ENCODE results near the gene SLC41A3.
"Not testable (repeated sequence)": the region's sequence is repeated elsewhere in the genome, so short reads cannot be mapped to it uniquely, and the experiment has no call there.

SLC41A3 gene

DNA sequence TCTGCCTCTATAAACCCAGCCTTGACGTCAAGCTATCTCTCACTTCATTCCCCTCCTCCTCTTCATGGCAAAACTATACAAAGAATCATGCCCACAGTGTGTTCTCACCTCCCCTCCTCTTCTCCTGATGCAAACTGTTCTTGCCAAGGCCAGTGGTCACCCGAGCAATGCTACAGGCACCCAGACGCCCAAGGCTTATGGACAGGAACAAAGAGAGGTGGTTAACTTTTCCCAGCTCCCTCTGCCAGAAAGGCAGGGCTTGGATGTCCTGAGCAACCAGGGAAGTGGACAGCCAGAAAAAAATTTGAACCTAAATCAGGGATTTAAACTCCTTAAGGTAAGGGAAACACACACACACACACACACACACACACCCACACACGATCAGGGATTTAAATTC lies 5.1 kb downstream of the SLC41A3 start:
- Mint-ChIP-seq H3K4me1 (ENCODE audit: low read depth in 2 of 2) (peaks cover 5 to 7% of the 10 kb centered on the region in 2 donors), H3K4me3 (no peak overlapping the region), H3K36me3 (ENCODE audit: insufficient read depth) (no peaks in the 10 kb centered on the region), H3K9me3 (no peaks in the 10 kb centered on the region), H3K27me3 (no peaks in the 10 kb centered on the region), H3K27ac (no peak overlapping the region)
- ATAC-seq (replicated peaks) = no peak
- no peak for DNase-seq

- Mint-ChIP-seq H3K36me3 (ENCODE audit: insufficient read depth) (no peaks in the 10 kb centered on the region), H3K27me3 (no peaks in the 10 kb centered on the region), H3K9me3 (no peaks in the 10 kb centered on the region), H3K27ac (no peak overlapping the region), H3K4me3 (no peak overlapping the region), H3K4me1 (ENCODE audit: low read depth in 2 of 2) (no peaks in the 10 kb centered on the region)
- no peak for ATAC-seq (replicated peaks)
- no peak for DNase-seq
Observed at GRCh38 chr3:126077754-126078153, 6.2 kb downstream of the SLC41A3 start.

- no peaks in the 10 kb centered on the region for H3K4me1 Mint-ChIP-seq (ENCODE audit: low read depth in 2 of 2)
- H3K4me3 Mint-ChIP-seq = no peak overlapping the region
- H3K27ac Mint-ChIP-seq = no peak overlapping the region
- ATAC-seq (replicated peaks) = no peak
- H3K36me3 Mint-ChIP-seq (ENCODE audit: insufficient read depth) = no peaks in the 10 kb centered on the region
- no peak for DNase-seq
- H3K9me3 Mint-ChIP-seq = no peaks in the 10 kb centered on the region
- H3K27me3 Mint-ChIP-seq = no peaks in the 10 kb centered on the region
Observed at GRCh38 chr3:126076140-126076539, 7.8 kb downstream of the SLC41A3 start.

DNA sequence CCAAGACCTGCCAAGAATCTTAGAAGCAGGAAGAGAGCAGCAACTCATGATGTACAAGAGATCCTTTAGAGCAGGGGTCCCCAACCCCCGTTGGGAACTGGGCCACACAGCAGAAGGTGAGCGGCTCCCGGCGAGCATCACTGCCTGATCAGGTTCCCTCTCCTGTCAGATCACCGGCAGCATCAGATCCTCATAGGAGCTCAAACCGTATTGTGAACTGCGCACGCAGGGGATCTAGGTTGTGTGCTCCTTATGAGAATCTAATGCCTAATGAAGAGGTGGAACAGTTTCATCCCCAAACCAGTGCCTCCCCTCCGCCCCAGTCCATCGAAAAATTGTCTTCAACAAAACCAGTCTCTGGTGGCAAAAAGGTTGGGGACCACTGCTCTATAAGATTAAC lies 13.8 kb downstream of the SLC41A3 start:
- ATAC-seq (replicated peaks) = no peak
- H3K9me3 Mint-ChIP-seq = no peaks in the 10 kb centered on the region
- peaks cover 6 to 10% of the 10 kb centered on the region in 2 donors for H3K4me1 Mint-ChIP-seq (ENCODE audit: low read depth in 2 of 2)
- H3K4me3 Mint-ChIP-seq = no peak overlapping the region
- DNase-seq = no peak
- H3K36me3 Mint-ChIP-seq (ENCODE audit: insufficient read depth) = peaks cover 4% of the 10 kb centered on the region
- H3K27ac Mint-ChIP-seq = no peak overlapping the region
- no peaks in the 10 kb centered on the region for H3K27me3 Mint-ChIP-seq

DNA sequence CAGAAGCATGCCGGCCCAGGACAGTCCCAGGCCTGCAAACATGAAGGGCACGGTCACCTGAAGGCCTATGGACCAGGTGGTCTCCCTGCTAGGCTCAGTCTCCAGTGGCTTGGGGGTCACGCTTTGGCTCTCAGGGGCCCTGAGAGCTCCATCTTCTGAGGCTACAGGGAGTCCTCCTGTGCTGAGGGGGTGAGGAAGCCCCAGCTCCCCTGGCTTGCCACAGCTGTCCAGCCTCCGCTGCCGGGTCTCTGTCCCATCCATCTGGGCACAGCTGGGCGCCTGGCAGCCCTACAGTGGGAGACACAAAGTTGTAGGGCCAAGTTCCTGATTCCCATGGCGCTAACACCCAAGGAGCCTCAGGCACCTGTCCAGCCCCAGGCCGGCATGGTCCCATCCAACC lies 16.0 kb downstream of the SLC41A3 start:
- ATAC-seq (replicated peaks) = no peak
- no peaks in the 10 kb centered on the region for H3K27me3 Mint-ChIP-seq
- no peaks in the 10 kb centered on the region for H3K9me3 Mint-ChIP-seq
- H3K4me3 Mint-ChIP-seq = no peak overlapping the region
- peaks cover 21 to 26% of the 10 kb centered on the region in 2 donors for H3K4me1 Mint-ChIP-seq (ENCODE audit: low read depth in 2 of 2)
- H3K27ac Mint-ChIP-seq = no peak overlapping the region
- peaks cover 4% of the 10 kb centered on the region for H3K36me3 Mint-ChIP-seq (ENCODE audit: insufficient read depth)
- no peak for DNase-seq

DNA sequence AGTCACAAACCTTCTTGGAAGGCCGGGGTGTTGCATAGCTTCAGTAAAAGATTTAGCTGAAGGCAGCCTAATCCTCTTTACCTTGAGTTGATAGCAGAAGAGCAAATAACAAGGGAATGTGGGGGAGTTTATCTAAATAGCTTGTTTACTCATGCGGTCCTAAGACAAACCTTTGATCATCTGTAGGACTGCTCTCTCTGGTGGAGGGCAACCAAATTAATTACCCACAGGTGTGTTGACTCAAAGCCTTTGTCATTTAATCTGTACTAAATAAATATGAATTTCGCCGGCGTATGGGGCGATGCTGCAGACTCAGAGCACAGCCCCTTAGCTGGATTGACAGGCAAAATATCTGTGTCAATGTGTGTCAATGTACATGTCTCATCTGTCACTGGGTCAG lies 17.2 kb downstream of the SLC41A3 start:
- not testable (repeated sequence) for DNase-seq; H3K9me3 Mint-ChIP-seq; ATAC-seq (replicated peaks); H3K27me3 Mint-ChIP-seq; H3K36me3 Mint-ChIP-seq (ENCODE audit: insufficient read depth); H3K27ac Mint-ChIP-seq; H3K4me3 Mint-ChIP-seq
- peaks cover 26% of the 10 kb centered on the region in 2 donors for H3K4me1 Mint-ChIP-seq (ENCODE audit: low read depth in 2 of 2)

- Mint-ChIP-seq H3K36me3 (ENCODE audit: insufficient read depth) (peaks cover 5% of the 10 kb centered on the region), H3K27ac (peak overlapping the region; percentile 21 to 56), H3K9me3 (no peaks in the 10 kb centered on the region), H3K4me1 (ENCODE audit: low read depth in 2 of 2) (peaks cover 26% of the 10 kb centered on the region in 2 donors), H3K27me3 (no peaks in the 10 kb centered on the region), H3K4me3 (no peak overlapping the region)
- no peak for DNase-seq
- ATAC-seq (replicated peaks) = no peak
Observed at GRCh38 chr3:126065876-126066275, 18.0 kb downstream of the SLC41A3 start.

DNA sequence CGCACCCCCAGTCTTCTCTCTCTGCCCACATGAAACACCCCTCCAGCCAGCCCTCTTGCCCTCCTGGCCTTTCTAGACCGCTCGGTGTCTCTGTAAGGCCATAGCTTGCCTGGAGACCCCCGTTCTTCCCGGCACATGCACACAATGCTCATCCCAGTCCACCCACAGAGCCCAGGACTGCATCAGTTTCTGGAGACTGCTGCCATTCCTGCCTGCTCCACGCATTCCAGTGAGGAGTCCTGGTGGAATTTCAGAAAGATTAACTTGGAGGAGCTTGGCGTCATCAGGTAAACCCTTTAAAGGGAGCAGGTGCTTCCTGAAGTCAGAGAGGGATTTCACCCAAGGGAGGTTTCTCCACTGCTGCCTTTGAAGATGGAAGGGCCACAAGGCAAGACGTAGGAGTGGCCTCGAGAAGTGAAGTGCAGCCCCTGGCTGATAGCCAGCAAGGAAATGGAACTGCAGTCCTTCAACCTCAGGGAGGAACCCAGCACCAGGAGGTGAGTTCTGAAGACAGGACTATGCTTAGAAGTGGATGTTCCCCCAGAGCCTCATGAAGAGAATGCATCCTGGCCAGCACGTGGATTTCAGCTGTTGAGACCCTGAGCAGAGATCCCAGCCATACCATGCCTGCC lies 19.2 kb downstream of the SLC41A3 start:
- Mint-ChIP-seq H3K27ac (peak overlapping the region in 1 of 2 donors; percentile 49), H3K27me3 (no peaks in the 10 kb centered on the region), H3K9me3 (no peaks in the 10 kb centered on the region), H3K36me3 (ENCODE audit: insufficient read depth) (peaks cover 9% of the 10 kb centered on the region), H3K4me3 (peak overlapping the region in 1 of 2 donors; percentile 21), H3K4me1 (ENCODE audit: low read depth in 2 of 2) (peaks cover 26% of the 10 kb centered on the region in 2 donors)
- DNase-seq (no peak), ATAC-seq (replicated peaks) (no peak)

GRCh38 chr3:126063358-126063965 lies 20.5 kb downstream of the SLC41A3 start:
- DNase-seq = no peak
- ATAC-seq (replicated peaks) = no peak
- Mint-ChIP-seq H3K27ac (peak overlapping the region; percentile 72 to 93), H3K27me3 (no peaks in the 10 kb centered on the region), H3K36me3 (ENCODE audit: insufficient read depth) (peaks cover 9% of the 10 kb centered on the region), H3K9me3 (no peaks in the 10 kb centered on the region), H3K4me1 (ENCODE audit: low read depth in 2 of 2) (peaks cover 22 to 26% of the 10 kb centered on the region in 2 donors), H3K4me3 (peak overlapping the region in 1 of 2 donors; percentile 21)

- peaks cover 8% of the 10 kb centered on the region for H3K36me3 Mint-ChIP-seq (ENCODE audit: insufficient read depth)
- H3K4me3 Mint-ChIP-seq = no peak overlapping the region
- no peak for DNase-seq
- ATAC-seq (replicated peaks) = no peak
- H3K27ac Mint-ChIP-seq = no peak overlapping the region
- H3K4me1 Mint-ChIP-seq (ENCODE audit: low read depth in 2 of 2) = peaks cover 19 to 26% of the 10 kb centered on the region in 2 donors
- H3K9me3 Mint-ChIP-seq = no peaks in the 10 kb centered on the region
- H3K27me3 Mint-ChIP-seq = no peaks in the 10 kb centered on the region
Observed at GRCh38 chr3:126061301-126062032, 22.5 kb downstream of the SLC41A3 start.

DNA sequence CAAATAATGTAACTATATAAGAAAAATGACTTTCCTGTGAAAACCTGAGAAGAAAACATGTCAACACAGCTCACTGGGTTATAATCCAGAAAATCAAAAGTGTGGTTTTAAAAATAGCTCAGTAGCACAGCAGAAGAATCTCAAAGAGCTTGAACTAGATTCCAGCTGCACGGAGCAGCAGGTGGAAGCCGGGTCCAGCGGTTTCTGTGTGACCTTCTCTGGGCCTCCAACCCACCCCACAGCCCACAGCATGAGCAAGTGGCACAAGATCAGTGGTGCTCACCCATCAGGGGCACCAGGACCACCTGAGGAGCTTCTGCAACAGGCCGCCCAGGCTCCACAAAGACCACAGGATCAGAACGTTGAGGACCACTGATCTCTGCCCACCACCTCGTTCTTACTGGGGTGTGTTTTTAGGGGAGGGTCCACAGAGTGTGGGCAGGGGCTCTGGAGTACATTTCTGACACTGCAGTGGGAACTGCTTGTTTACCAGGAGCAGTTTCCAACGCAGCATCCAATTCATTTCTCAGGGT lies 23.2 kb downstream of the SLC41A3 start:
- Mint-ChIP-seq H3K36me3 (ENCODE audit: insufficient read depth) (peaks cover 5% of the 10 kb centered on the region), H3K27me3 (no peaks in the 10 kb centered on the region), H3K4me3 (no peak overlapping the region), H3K27ac (no peak overlapping the region), H3K9me3 (no peaks in the 10 kb centered on the region), H3K4me1 (ENCODE audit: low read depth in 2 of 2) (peaks cover 19 to 21% of the 10 kb centered on the region in 2 donors)
- no peak for ATAC-seq (replicated peaks)
- DNase-seq = no peak

DNA sequence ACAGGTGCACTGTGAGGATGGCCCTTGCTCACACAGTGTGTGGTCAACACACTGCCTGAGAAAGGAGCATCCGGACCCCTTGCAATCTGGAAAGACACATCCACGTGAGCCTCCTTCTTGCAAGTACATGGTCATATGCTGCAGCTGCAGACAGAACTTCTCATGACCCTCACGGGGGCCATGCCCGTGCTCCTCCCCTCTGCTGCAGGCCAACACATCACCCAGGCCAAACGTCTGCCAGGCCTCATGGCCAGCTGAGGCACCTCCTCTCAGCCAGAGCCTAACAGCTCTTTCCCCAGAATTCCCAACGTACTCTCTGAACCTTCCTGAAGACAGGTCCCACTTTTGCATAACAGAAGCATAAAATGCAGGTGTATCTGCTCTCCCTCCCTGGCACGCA lies 25.3 kb downstream of the SLC41A3 start:
- peaks cover 5% of the 10 kb centered on the region for H3K36me3 Mint-ChIP-seq (ENCODE audit: insufficient read depth)
- H3K9me3 Mint-ChIP-seq = no peaks in the 10 kb centered on the region
- H3K4me1 Mint-ChIP-seq (ENCODE audit: low read depth in 2 of 2) = peaks cover 12 to 20% of the 10 kb centered on the region in 2 donors
- peak overlapping the region in 1 of 2 donors; percentile 14 for H3K27ac Mint-ChIP-seq
- no peak overlapping the region for H3K4me3 Mint-ChIP-seq
- DNase-seq (no peak), ATAC-seq (replicated peaks) (no peak)
- H3K27me3 Mint-ChIP-seq = no peaks in the 10 kb centered on the region

GRCh38 chr3:126057936-126058335 lies 26.0 kb downstream of the SLC41A3 start:
- no peak for ATAC-seq (replicated peaks)
- no peaks in the 10 kb centered on the region for H3K9me3 Mint-ChIP-seq
- H3K36me3 Mint-ChIP-seq (ENCODE audit: insufficient read depth) = peaks cover 5% of the 10 kb centered on the region
- H3K4me3 Mint-ChIP-seq = no peak overlapping the region
- H3K27ac Mint-ChIP-seq = peak overlapping the region in 1 of 2 donors; percentile 14
- no peak for DNase-seq
- H3K4me1 Mint-ChIP-seq (ENCODE audit: low read depth in 2 of 2) = peaks cover 10 to 18% of the 10 kb centered on the region in 2 donors
- H3K27me3 Mint-ChIP-seq = no peaks in the 10 kb centered on the region

- Mint-ChIP-seq H3K27me3 (no peaks in the 10 kb centered on the region), H3K27ac (peak overlapping the region in 1 of 2 donors; percentile 14), H3K36me3 (ENCODE audit: insufficient read depth) (peaks cover 5% of the 10 kb centered on the region), H3K9me3 (no peaks in the 10 kb centered on the region), H3K4me3 (no peak overlapping the region), H3K4me1 (ENCODE audit: low read depth in 2 of 2) (peaks cover 15 to 18% of the 10 kb centered on the region in 2 donors)
- DNase-seq = no peak
- no peak for ATAC-seq (replicated peaks)
Observed at GRCh38 chr3:126057501-126057819, 26.5 kb downstream of the SLC41A3 start.
